HG03457 (cell line): Measurements from ENCODE around the gene DUSP9.

Experiments
- ATAC-seq: cut with Tn5 transposase; IDR thresholded peaks from one replicate; pipeline ENCODE4 v1.9.1; 2021; ENCODE audit warnings: moderate number of reproducible peaks; ENCODE audit not compliant: unreplicated experiment

Gene DUSP9

DNA sequence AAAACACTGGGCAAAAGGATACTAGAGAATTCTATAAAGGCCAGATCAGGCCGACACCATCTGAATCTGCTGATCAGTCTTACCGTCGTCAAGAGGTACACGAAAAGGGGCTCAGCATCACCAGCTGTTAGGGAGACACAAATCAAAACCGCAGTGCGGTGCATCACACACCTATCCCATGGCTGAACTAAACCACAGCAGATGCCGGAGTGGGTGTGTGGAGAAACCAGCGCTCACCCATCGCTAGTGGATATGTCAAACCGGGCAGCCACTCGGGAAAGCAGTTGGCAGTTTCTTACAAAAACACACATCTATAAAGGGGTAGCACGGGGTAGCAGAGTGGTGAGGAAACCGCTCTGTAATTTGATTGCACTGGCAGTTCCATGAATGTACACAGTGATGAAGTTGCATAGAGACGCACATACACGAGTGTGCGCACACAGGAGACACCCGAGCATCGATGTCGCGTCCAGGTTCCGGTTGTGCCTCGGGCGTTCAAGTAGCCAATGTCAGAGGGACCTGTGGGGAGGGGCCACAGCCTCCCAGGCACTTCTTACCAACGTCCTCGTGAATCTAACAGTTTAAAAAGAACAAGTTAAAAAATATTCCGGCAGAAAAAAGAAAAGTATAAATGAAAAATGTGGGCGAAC, 24.9 kb upstream of the DUSP9 start:
- no peak for ATAC-seq

DNA sequence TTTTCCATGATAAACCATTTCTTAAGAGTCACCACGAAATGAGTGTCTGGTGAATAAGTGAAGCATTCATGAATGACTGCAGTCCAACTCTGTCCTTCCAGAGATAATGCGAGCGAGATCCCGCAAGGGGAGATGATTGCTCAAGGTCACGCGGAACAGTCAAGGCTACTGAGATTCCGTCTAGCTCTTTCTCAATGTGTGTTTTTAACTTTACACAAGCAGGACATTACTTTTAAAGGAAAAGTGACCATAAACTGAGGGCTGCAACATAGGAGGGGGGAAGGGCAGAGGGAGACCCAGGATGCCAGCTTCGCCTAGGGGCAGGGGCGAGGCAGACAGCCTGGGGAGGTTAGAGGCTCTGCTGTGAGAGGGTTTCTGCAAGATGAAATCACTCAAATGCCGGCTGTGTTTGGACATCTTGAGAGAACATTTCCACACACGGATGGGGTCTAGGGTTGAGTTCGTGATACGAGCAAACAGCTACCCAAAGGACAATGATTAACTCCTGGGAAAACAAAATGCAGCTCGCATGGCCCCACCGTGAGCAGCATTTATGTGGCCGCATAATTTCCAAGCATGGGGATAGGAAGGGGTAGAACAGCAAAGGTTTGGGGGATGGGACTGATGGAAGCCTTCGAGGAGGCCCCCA, 24.2 kb upstream of the DUSP9 start:
- no peak for ATAC-seq

DNA sequence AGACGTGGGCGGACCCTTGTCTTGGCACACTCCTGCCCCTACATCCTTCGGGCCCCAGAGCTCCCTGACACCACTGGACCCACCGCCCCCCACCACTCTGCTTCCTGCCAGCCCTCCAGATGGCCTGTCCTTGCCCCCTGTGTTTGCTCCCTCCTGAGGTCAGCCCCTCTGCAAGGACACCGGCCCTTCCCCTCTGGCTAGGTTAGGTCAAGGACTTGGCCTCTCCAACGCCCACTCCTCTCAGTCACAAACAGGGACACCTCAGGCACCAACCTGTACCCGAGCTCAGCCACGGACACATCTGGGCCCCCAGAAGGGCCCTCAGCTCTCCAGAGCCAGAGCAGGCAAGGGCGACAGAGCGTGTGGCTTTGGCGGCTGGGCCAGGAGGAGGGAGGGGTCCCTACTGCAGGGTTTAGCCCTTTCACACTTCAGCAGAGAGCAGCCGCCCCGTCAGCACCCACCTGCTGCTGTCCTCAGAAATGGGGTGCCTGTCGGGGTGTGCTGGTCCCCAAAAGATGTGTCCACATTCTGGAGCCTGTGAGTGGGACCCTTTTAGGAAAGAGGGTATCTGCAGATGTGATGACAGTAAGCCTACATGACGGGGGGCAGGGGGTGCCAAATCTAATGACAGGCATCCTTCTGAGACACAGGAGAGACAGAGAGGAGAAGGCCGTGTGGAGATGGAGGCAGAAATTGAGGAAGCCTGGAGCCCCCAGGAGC, 23.5 kb upstream of the DUSP9 start:
- ATAC-seq, result no peak

DNA sequence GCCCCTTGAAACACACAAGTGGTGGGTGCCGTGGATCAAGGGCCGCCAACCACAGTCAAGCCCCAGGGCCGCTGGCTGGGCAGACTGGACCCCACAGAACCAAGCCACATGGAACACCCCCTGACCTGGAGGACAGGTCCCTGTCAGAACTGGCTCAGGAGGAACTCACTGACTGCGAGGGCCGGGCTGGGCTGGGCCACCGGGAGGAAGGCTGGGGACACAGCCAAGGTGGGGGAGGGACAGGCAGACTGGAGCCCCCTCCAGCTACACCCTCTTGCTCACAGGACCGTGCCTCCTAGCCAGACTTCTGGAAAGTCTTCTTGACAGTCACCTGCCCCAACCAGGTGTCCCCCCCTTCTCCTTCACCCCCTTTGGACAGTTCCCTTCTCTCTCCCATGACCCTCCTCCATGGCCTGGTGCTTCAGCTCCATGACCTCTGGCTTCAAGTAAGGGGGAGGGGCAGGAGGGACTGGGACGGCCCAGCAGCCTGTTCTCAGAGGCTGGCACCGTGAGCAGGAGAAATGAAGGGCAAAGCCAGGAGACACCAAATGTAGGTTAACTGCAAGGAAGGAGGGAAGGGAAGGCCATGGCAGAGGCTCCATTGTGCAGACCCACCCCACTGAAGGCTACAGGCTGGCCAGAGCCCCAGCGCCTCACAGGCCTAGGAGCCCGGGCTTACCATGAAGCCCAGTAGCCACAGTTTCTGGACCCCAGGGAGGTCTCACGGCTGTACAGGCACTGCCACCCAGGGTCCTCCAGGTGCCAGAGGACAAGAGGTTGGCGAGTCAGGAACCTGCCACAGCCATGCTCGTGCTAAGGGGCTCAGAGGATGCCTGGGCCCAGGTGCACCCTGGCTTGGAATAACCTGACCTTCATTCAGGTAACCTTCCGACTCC, 22.6 kb upstream of the DUSP9 start:
- ATAC-seq, result no peak

DNA sequence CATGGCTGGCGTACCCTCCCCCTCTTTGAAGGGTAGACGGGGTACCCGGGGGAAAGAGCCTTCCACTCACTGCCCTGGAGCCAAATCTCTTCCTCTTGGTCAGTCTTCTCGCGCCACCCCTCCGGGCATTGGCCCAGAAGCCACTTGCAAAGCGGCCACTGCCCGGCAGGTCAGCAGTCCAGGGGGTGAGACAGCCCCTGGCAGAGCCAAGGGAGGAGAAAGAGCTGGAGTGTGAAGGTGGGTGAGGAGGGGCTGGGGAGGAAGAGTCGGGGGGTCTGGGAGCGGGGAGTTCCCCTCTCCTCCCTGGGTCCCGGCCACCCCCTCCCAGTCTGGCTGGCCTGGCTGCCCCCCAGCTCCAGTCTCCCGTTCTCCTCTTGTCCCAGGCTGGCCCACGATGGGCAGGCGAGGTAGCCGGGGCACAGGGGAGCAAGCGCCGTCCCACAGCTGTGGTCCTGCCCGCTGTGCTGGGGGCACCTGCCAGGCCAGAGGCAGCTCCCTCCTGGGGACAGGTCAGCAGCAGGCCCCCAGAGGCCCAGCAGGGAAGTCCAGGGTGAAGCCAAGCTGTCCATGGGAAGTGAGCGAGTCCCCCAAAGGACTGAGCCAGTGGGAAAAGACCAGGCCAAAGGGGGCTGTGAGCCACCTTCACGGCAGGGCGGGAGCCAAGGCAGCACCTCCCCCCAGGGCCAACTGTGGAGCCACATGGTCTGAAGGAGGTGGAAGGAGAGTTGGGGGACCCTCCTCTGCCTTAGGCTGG, 21.6 kb upstream of the DUSP9 start:
- no peak for ATAC-seq

DNA sequence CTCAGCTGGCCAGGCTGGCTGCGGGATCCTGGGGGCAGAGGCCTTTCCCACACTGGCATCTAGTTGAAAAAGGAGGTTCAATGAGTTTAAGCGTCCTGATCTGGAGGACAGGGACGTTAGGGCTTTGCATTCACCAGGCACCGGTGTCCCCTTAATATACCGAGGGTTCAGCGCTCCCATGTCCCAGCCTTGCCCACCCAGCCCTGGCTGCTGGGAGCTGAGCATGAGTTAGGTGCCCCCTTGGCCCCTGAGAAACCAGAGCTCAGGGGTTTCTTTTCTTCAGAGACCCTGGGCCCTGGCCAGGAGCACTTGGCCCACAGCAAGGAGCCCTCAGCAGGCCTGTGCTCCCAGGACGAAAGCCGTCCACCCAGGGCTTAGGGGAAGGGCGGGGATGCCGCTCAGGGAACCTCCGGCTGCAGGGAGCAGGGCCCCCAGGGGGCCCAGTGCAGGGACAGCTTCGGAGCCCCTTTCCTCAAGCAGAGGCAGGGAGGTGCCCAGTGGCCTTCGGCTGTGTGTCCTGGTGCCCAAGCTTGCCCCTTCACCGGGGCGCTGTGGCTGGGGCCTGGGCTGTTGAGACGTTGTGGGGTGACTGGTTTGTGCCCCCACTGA, 20.9 kb upstream of the DUSP9 start:
- no peak for ATAC-seq

DNA sequence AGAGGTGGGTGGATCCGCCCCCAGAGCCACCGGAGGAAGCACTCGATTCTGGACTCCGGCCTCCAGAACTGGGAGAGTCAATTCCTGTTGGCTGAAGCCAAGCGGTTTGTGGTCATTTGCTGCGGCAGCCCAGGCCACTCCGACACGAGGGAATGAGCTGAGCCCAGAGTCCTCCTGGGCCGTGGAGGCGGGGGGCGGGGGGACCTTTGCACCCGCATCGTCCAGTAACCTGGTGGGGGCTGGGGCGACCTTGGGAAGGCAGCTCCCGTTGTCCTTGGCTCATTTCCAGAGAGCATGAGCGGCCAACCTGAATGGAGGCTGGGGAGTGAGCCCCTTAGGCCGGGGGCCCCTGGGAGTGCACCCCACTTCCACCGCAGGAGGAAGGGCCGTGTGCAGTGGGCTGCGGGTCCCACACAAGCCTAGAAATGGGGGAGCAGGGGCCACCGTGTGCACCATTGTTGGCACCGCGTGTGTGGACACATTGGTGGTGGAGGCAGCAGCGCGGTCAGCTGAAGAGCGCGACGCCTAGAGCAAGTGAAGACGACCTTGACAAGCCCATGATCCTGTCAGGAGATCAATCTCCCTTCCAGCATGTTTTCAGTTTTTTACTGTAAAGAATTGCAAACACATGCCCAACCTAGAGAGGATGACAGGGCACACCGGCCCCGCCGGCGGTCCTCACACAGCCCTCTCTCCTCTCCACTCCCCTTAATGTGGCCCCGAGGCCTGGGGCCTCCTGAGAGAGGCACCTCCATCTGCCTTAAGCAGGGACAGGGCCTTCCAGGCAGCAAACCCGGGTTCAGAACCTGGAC, 19.9 kb upstream of the DUSP9 start:
- no peak for ATAC-seq

DNA sequence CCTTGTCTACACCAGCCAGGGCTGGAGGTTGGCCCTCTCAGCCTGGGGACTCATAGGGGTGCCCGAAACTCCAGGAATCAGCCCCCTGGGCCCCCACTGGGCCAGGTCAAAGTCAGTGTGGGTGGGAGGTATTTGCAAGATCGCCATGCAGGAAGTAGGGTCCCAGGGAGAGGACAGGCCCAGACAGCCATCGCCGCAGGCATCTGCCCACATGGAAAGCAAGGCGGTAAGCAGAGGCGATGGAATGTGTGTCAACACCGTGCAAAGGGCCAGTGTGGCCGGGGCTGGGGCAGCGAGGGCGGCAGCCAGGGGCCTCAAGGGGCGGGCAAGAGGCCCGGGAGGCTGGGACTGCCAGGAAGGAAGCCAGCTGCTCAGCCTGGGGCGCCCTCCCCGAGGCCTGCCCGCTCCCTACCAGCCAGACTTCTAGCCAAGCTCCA, 19.3 kb upstream of the DUSP9 start:
- no peak for ATAC-seq

DNA sequence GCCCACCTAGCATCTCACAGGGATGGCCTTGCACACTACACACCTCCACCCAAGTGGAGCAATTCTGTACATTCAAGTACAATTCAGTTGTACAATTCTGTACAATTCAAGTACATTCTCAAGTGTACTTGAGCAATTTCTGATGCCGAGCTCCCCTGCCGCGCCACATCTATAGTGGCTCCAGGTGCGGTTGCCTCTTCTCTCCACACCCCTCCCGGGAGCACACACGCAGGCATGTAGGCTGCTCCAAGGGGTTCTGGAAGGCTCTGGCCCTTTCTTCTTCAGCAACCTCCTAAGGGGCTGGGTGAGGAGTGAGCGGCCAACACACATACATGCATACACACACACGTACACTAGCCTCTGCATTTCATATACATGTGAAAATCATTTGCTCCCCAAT, 18.9 kb upstream of the DUSP9 start:
- ATAC-seq, result no peak

DNA sequence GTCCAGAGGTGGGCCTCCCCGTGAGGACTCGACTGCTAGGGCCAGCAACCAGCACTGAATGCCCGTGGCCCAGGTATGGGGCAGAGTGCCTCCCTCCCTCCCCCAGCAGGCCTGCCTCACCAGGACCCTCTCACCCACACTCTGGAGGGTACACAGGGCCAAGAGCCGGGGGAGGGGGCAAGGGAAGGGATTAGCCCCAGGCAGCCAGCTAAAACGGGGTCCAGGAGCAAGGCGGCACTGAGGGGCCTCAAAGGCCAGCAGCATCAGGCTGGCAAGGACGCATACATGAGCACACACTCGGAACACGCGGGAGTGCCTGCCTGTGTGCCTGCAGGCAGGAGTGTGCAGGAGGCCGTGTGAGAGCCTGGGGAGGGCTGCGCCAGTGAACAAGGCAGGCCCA, 18.3 kb upstream of the DUSP9 start:
- no peak for ATAC-seq

DNA sequence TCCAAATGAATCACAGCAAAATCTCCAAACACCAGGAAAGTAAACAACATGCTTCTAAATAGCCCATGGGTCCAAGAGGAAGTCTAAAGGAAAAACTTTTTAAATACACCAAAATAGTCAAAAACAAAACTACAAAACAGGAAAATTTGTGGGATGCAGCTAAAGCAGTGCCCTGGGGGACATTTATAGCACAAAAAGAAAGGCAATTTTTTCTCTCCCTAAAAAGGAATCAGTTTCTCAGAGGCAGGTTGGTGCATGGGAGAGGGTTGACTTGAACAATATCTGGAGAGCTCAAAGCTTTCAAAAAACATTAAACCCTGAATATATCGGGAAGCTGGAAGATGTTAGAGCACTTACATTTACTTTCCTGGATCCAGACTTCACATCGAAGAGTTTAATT, 15.7 kb upstream of the DUSP9 start:
- no peak for ATAC-seq

DNA sequence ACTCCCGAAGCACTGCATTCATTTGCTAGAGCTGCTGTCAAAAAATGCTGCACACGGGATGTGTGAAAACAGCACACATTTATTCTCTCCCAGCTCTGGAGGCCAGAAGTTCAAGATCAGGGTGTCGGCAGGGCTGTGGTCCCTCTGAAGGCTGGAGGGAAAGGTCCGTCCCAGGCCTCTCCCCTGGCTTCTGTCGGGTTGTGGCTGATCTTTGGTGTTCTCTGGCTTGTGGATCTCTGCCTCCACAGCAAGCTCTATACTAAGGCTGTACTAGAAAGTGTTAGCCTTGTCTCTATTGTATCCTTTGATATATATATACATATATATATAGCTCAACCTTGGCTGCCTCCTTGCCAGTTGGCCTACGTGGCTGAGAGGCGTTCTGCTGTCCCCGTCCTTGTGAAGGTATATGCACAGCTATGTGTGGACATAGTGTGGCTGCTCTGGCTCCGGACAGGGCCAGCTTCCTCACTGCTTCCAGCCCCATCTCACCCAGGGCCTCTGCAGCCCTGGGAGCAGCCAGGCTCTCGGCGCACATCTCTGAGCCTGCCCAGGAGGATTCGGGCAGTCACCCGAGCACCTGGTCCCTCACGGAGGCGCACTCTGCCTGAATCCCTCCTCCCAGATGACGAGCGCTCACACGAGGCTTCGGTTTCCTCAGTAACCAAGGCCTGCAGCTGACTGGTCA, 15.0 kb upstream of the DUSP9 start:
- no peak for ATAC-seq

DNA sequence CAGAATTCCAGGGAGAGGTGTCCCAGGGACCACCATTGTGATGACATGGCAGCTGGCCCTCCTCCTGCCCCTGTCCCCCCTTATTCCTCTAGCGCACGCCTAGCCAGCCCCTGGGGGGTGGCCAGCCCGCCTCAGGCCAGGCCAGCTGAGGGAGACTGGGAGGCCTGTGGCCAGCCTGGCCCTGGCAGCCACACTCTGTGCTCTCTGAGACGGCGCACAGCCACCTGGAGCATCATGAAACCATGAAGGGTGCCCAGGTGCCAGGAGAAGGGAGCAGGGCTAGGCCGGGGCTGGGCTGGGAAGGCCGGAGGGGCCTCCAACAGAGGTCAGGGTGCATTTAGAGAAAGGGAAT, 14.4 kb upstream of the DUSP9 start:
- ATAC-seq, result no peak

DNA sequence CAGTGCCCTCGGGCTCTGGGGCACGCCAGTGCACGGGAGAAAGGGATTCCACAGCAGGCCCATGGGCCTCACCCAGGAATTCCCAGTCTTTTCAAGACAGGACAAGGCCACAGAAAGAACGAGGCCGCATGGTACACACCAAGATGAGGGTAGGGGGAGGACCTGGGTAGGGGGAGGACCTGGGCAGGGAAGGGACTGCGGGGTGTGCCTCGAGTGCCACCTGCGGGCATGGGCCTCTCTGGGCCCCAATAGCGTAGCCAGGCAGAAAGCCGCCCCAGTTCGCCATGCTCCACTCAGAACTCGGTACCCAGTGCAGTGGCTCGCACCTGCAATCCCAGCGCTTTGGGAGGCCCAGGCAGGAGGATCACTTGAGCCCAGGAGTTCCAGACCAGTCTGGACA, 14.0 kb upstream of the DUSP9 start:
- ATAC-seq, result no peak

DNA sequence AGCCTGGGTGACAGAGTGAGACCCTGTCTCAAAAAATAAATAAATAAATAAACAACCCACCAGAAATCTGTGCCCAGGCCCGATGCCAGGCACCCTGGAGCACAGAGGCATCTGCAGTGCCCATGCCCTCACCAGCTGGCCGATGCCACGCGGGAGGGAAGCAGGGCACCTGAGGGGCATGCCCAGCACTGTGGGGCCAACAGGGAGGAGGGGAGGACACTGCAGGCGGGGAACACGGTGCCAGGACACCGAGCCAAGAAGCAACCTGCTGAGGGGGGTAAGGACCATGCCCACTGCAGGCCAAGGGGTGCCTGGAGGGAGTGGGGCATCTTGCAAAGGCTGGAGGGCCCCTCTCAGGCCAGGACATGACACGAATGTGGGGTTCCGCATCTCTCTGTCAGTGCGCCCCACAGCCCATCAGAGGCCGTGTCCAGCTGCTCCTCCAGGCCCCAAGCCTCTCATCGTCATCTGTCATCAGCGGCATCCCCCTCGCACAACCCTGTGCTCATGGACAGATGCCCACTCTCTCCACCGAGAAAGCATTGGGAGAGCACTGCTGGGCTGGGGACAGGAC, 13.3 kb upstream of the DUSP9 start:
- ATAC-seq, result no peak

DNA sequence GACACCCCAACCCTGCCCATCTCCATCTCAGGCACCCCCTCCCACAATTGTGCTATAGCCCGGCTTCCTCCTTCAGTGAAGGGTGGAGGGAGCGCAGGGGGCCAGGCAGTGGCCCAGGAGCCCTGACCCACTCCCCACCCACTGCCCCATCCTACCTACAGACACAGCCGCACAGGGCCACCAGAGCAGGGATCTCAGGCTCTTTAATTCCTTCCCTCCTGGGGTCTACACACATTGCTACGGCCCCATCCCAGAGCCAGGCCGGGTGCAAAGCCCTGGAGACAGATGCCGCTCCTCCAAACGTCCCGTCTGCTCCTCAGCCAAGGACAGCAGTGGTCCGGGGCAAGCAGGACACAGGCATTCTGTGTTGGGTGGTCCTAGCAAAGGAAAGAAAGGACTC, 12.8 kb upstream of the DUSP9 start:
- ATAC-seq, result no peak

DNA sequence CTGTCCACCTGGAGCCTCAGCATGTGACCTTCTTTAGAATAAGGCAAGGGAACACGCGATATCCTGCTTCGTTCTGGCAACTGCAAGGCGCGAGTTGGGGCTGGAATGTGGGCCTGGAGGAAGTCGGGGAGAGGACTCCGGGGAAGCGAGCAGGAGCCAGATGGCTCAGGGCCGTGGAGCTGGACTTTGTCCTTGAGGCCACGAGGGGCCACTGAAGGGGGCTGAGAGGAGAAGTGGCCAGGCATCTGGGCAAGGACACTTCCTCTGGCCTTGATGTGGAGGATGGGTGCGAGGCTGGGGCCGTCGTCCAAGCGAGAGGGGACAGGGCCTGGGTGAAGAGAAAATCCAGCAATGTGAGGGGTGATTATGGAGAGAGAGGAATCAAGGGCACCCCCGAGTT, 12.2 kb upstream of the DUSP9 start:
- ATAC-seq, result no peak

DNA sequence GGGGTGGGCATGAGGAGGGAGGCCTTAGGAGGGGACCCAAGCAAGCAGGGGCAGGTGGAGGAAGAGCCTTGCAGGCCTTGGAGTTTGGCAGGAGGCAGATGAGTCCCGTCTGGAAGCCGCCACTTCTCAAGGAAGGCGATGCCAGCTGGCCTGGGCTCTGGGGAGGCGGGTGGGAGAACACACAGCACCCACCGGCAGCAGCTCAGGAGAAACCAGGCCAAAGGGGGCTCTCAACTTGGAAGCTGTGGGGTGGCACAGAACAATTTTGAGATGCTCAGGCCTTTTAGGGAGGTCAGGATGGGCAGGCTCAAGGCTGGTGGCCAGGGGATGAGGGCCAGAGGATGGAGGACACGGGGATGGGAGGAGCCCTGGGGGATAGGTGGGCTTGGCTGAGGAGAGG, 11.6 kb upstream of the DUSP9 start:
- no peak for ATAC-seq
